DOHH2 (cell line): ENCODE data around the gene CRLF1.

Source experiments
- H3F3A ChIP-seq: fragments of 200-600 bp; sonication (generic), shearing (Covaris generic); 2 replicates; pipeline ENCODE4 v1.6.0; 2016; ENCODE audit warnings: antibody characterized with exemption, mild to moderate bottlenecking; ENCODE audit not compliant: control insufficient read depth, insufficient read depth
- H3K27ac ChIP-seq: fragments of 200-600 bp; sonication (generic); 2 replicates; pipeline ENCODE4 v1.5.1; 2014; ENCODE audit warnings: low read depth, mild to moderate bottlenecking, low read length, moderate library complexity
- H3K27me3 ChIP-seq: fragments of 200-600 bp; sonication (generic); 2 replicates; pipeline ENCODE4 v1.6.1; 2014; ENCODE audit warnings: mild to moderate bottlenecking, low read length, mixed read lengths; ENCODE audit not compliant: control insufficient read depth
- H3K36me3 ChIP-seq: fragments of 200-600 bp; sonication (generic); 2 replicates; pipeline ENCODE4 v1.6.1; 2014; ENCODE audit warnings: mild to moderate bottlenecking, low read length, moderate library complexity, mixed read lengths; ENCODE audit not compliant: control insufficient read depth
- H3K4me1 ChIP-seq: fragments of 200-600 bp; sonication (generic); 2 replicates; pipeline ENCODE4 v1.6.1; 2014; ENCODE audit warnings: mild to moderate bottlenecking, low read length, mixed read lengths; ENCODE audit not compliant: control insufficient read depth
- H3K4me2 ChIP-seq: fragments of 200-600 bp; sonication (generic); 2 replicates; pipeline ENCODE4 v1.6.0; 2014; ENCODE audit warnings: mild to moderate bottlenecking, low read length, moderate library complexity
- H3K4me3 ChIP-seq: fragments of 200-600 bp; sonication (generic); 2 replicates; pipeline ENCODE4 v1.5.1; 2014; ENCODE audit warnings: mild to moderate bottlenecking, low read length, mixed read lengths
- H3K79me2 ChIP-seq: fragments of 200-600 bp; sonication (generic); 2 replicates; pipeline ENCODE4 v1.6.1; 2014; ENCODE audit warnings: mild to moderate bottlenecking, low read length, mixed read lengths; ENCODE audit not compliant: control insufficient read depth
- H3K9me2 ChIP-seq: fragments of 200-600 bp; sonication (generic); replicated peaks from 2 replicates; pipeline ENCODE4 v1.6.1; 2014; ENCODE audit warnings: mild to moderate bottlenecking, low read length, mixed read lengths; ENCODE audit not compliant: control insufficient read depth
- H3K9me3 ChIP-seq: fragments of 200-600 bp; sonication (generic); 2 replicates; pipeline ENCODE4 v1.6.1; 2014; ENCODE audit warnings: antibody characterized with exemption, low read length, mixed read lengths; ENCODE audit not compliant: control insufficient read depth, insufficient read depth
- H4K20me1 ChIP-seq: fragments of 200-600 bp; sonication (generic); 2 replicates; pipeline ENCODE4 v1.6.0; 2014; ENCODE audit warnings: low read depth, mild to moderate bottlenecking, antibody characterized with exemption, low read length, moderate library complexity; ENCODE audit not compliant: control insufficient read depth, insufficient read depth
- EZH2phosphoT487 ChIP-seq: fragments of 200-600 bp; sonication (generic); IDR thresholded peaks from 2 replicates; pipeline ENCODE4 v1.6.1; 2017; ENCODE audit warnings: borderline replicate concordance, mild to moderate bottlenecking, antibody characterized with exemption, low read length, moderate library complexity, mixed read lengths
- TF ChIP-seq, protein P1 (sequence below): fragments of 200-600 bp; sonication (generic); IDR thresholded peaks from one replicate; pipeline ENCODE4 v1.5.1; 2014; ENCODE audit warnings: antibody characterized with exemption, mild to moderate bottlenecking, low read depth, low read length; ENCODE audit not compliant: poor library complexity, severe bottlenecking

CRLF1 gene

DNA sequence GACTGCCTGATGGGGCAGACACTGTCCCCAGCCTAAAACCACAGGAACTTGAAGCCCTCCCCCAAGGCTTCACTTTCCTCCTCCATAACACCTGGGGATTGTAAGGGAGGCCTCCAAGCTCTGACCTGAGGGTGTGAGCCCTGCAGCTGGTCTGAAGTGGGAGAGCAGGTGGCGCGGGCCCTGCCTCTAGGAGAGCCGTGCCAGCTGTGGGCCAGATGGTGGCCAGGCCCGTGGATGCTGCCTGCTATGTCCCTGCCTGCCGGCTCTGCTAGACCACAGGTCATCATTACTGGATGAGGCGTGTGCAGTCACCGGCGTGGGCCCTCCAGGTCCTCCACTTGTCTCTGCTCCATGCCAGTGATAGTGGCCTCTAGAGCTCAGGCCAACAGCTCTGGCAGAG, 26.7 kb upstream of the CRLF1 start:
- H3K79me2 ChIP-seq = peaks cover 15% of the 10 kb centered on the region
- no peaks in the 10 kb centered on the region for H3K27me3 ChIP-seq
- H3K4me2 ChIP-seq = no peak overlapping the region
- peaks cover 20% of the 10 kb centered on the region for H3K4me1 ChIP-seq
- no peaks in the 10 kb centered on the region for H3K9me3 ChIP-seq
- no peaks in the 10 kb centered on the region for H3K9me2 ChIP-seq
- TF ChIP-seq, protein P1, sequence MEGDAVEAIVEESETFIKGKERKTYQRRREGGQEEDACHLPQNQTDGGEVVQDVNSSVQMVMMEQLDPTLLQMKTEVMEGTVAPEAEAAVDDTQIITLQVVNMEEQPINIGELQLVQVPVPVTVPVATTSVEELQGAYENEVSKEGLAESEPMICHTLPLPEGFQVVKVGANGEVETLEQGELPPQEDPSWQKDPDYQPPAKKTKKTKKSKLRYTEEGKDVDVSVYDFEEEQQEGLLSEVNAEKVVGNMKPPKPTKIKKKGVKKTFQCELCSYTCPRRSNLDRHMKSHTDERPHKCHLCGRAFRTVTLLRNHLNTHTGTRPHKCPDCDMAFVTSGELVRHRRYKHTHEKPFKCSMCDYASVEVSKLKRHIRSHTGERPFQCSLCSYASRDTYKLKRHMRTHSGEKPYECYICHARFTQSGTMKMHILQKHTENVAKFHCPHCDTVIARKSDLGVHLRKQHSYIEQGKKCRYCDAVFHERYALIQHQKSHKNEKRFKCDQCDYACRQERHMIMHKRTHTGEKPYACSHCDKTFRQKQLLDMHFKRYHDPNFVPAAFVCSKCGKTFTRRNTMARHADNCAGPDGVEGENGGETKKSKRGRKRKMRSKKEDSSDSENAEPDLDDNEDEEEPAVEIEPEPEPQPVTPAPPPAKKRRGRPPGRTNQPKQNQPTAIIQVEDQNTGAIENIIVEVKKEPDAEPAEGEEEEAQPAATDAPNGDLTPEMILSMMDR = no peak
- no peak for TF ChIP-seq EZH2phosphoT487
- no peaks in the 10 kb centered on the region for H4K20me1 ChIP-seq
- no peak overlapping the region for H3K4me3 ChIP-seq
- no peaks in the 10 kb centered on the region; the same call in 1 of the 2 replicates for H3K36me3 ChIP-seq
- no peak overlapping the region for H3K27ac ChIP-seq
- H3F3A ChIP-seq = no peaks in the 10 kb centered on the region

DNA sequence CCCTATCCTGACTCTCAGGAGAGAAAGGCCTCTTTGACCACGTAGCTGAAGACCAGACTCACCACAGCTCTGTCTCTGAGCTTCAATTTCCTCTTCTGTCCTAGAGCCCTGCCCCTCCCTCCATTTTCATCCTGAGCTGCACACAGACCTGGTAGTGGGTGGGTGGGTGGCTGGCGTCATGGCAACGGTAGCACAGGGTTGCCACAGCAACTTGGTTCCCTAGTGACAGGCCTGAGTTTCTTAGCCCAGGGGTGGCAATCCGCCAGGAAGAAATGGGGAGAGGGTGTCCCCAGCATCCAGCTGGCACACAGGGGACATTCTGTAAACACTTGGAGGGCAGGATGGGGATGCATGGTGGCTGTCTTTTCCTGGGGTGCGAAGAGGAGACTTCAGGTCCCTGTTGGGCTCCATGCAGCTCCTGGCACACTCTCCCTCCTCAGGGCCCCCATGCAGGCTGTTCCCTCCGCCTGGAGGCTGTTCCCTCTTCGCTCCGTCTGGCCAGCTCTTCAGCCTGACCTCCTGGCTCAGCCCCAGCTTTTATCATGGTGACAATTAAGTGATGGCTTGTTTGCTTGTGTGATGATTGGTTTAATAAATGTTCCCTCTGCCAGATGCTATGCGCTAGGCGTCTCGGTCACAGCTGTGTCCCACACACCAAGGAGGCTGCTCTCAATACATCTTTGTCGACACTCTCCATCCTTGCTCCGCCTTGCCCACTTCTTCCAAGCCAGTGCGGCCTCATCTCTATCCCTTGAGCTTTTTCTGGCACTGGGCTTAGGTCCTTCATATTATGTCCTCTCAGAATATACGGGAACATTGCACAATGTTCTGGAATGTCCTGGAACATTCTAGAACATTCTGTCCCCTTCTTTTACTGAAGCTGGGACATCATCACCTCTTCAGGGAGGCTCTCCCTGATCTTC, 22.8 kb upstream of the CRLF1 start:
- no peaks in the 10 kb centered on the region for H3F3A ChIP-seq
- no peaks in the 10 kb centered on the region for H3K27me3 ChIP-seq
- H3K79me2 ChIP-seq = no peaks in the 10 kb centered on the region
- no peaks in the 10 kb centered on the region for H3K9me3 ChIP-seq
- no peak for TF ChIP-seq EZH2phosphoT487
- TF ChIP-seq, protein P1 = no peak
- no peak overlapping the region for H3K4me2 ChIP-seq
- H3K4me3 ChIP-seq = no peak overlapping the region
- H3K9me2 ChIP-seq = no peaks in the 10 kb centered on the region
- no peaks in the 10 kb centered on the region for H3K36me3 ChIP-seq
- H4K20me1 ChIP-seq = no peaks in the 10 kb centered on the region
- no peak overlapping the region for H3K27ac ChIP-seq
- no peaks in the 10 kb centered on the region for H3K4me1 ChIP-seq

DNA sequence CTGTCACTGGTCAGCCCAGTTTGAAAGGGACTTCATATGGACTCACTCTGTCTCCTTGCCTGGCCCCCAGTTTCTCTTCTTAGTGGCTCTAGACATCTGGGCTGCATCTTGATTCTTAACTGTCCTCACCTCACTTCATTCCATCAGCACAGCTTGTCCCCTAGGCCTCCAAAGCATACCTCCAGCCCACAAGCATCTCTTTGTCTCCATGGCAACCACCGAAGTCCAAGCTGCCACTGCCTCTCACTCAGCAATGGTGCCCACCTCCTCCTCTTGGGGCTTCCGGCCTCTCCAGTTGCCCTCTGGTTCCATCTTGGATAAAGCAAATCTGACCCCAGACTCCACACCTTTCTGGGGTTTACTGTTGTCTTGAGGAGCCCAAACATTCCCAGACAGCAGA, 20.3 kb upstream of the CRLF1 start:
- Histone ChIP-seq H3K27me3 (no peaks in the 10 kb centered on the region), H3K4me1 (peaks cover 10% of the 10 kb centered on the region), H3F3A (0 out of 2 replicates have a peak, but pooled peaks cover 3% of the 10 kb centered on the region), H3K4me3 (no peak overlapping the region), H4K20me1 (no peaks in the 10 kb centered on the region), H3K36me3 (no peaks in the 10 kb centered on the region), H3K4me2 (no peak overlapping the region), H3K27ac (no peak overlapping the region), H3K79me2 (no peaks in the 10 kb centered on the region), H3K9me2 (no peaks in the 10 kb centered on the region), H3K9me3 (no peaks in the 10 kb centered on the region)
- no peak for TF ChIP-seq EZH2phosphoT487
- TF ChIP-seq, protein P1 = no peak
